Measurements from ENCODE around the gene TGIF2.

TGIF2 gene

GRCh38 chr20:36584018-36584481, 10.7 kb downstream of the TGIF2 start (continued):
- TF ChIP-seq ZNF398 (tag by site-specific recombination; IDR thresholded peaks at IDR 0.05) (0 out of 2 replicates have a peak, but pooled peaks have one; percentile 27), ZNF221 (tag by site-specific recombination; IDR thresholded peaks at IDR 0.05; ENCODE audit: borderline replicate concordance) (no peak), ZNF513 (tag by site-specific recombination; IDR thresholded peaks at IDR 0.05) (no peak), ZNF580 (tag by site-specific recombination; IDR thresholded peaks at IDR 0.05) (no peak), ZBTB6 (tag by site-specific recombination; IDR thresholded peaks at IDR 0.05) (no peak), ZNF302 (tag by site-specific recombination; IDR thresholded peaks at IDR 0.05; ENCODE audit: low read depth) (no peak), OSR2 (tag by site-specific recombination; IDR thresholded peaks at IDR 0.05) (no peak; the same call in none of the 2 replicates), ZNF324 (tag by site-specific recombination; IDR thresholded peaks at IDR 0.05) (no peak), ZNF843 (tag by site-specific recombination; IDR thresholded peaks at IDR 0.05) (no peak), ZNF354C (tag by site-specific recombination; IDR thresholded peaks at IDR 0.05; ENCODE audit: borderline replicate concordance, low read depth) (no peak), GFI1B (tag by site-specific recombination; IDR thresholded peaks at IDR 0.05) (no peak), MEIS1 (CRISPR knock-in tag; IDR thresholded peaks at IDR 0.05; ENCODE audit: borderline replicate concordance) (no peak), ZBTB21 (tag by site-specific recombination; IDR thresholded peaks at IDR 0.05) (peak; percentile 42; the same call in 1 of the 2 replicates), ZNF510 (tag by site-specific recombination; IDR thresholded peaks at IDR 0.05; ENCODE audit: insufficient replicate concordance) (no peak), ZNF121 (tag by site-specific recombination; IDR thresholded peaks at IDR 0.05) (no peak), ZBTB20 (tag by site-specific recombination; IDR thresholded peaks at IDR 0.05) (no peak), ZNF239 (tag by site-specific recombination; IDR thresholded peaks at IDR 0.05) (no peak), ZNF747 (tag by site-specific recombination; IDR thresholded peaks at IDR 0.05) (no peak), ZBTB7A (tag by site-specific recombination; IDR thresholded peaks at IDR 0.05; ENCODE audit: low read depth) (no peak), ZNF23 (tag by site-specific recombination; IDR thresholded peaks at IDR 0.05; ENCODE audit: borderline replicate concordance) (no peak), ZNF555 (tag by site-specific recombination; conservative IDR thresholded peaks at IDR 0.05) (no peak), ZNF548 (tag by site-specific recombination; IDR thresholded peaks at IDR 0.05) (no peak), ZNF707 (tag by site-specific recombination; IDR thresholded peaks at IDR 0.05) (no peak), IKZF3 (tag by site-specific recombination; IDR thresholded peaks at IDR 0.05) (peak; percentile 63), ZNF274 (IDR thresholded peaks at IDR 0.05; ENCODE audit: low read length) (no peak), ZNF274 (tag by site-specific recombination; IDR thresholded peaks at IDR 0.05; ENCODE audit: borderline replicate concordance) (no peak), KLF9 (tag by site-specific recombination; IDR thresholded peaks at IDR 0.05; ENCODE audit: low read depth) (no peak), ZNF629 (tag by site-specific recombination; IDR thresholded peaks at IDR 0.05) (peak; percentile 88), SCRT2 (tag by site-specific recombination; IDR thresholded peaks at IDR 0.05) (no peak), ZNF549 (tag by site-specific recombination; IDR thresholded peaks at IDR 0.05) (no peak), ZNF24 (tag by site-specific recombination; IDR thresholded peaks at IDR 0.05) (no peak)
- TF ChIP-seq, protein P1, sequence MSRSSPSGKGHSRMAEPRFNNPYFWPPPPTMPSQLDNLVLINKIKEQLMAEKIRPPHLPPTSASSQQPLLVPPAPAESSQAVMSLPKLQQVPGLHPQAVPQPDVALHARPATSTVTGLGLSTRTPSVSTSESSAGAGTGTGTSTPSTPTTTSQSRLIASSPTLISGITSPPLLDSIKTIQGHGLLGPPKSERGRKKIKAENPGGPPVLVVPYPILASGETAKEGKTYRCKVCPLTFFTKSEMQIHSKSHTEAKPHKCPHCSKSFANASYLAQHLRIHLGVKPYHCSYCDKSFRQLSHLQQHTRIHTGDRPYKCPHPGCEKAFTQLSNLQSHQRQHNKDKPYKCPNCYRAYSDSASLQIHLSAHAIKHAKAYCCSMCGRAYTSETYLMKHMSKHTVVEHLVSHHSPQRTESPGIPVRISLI (tag by site-specific recombination; IDR thresholded peaks at IDR 0.05) = peak; percentile 64; the same call in 1 of the 2 replicates
- TF ChIP-seq, protein P2, sequence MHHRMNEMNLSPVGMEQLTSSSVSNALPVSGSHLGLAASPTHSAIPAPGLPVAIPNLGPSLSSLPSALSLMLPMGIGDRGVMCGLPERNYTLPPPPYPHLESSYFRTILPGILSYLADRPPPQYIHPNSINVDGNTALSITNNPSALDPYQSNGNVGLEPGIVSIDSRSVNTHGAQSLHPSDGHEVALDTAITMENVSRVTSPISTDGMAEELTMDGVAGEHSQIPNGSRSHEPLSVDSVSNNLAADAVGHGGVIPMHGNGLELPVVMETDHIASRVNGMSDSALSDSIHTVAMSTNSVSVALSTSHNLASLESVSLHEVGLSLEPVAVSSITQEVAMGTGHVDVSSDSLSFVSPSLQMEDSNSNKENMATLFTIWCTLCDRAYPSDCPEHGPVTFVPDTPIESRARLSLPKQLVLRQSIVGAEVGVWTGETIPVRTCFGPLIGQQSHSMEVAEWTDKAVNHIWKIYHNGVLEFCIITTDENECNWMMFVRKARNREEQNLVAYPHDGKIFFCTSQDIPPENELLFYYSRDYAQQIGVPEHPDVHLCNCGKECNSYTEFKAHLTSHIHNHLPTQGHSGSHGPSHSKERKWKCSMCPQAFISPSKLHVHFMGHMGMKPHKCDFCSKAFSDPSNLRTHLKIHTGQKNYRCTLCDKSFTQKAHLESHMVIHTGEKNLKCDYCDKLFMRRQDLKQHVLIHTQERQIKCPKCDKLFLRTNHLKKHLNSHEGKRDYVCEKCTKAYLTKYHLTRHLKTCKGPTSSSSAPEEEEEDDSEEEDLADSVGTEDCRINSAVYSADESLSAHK (tag by site-specific recombination; IDR thresholded peaks at IDR 0.05) = no peak
